Measurements from ENCODE around the gene PRKCH. TPM values are rescaled to one million over a fixed set of nuclear protein-coding genes. Genes with fewer than 3 reads are reported as not detected.

The PRKCH gene
- total and polyA plus RNA-seq, 2 of the 13 experiments (the other 11 are each of a cell fraction or from before 2014, with no cell fraction given): 0.48 to 1.3 TPM

GRCh38 chr14:61547186-61548069 is 226.0 kb downstream of the PRKCH start:
- CTCF ChIA-PET (ENCODE audit: low intra/inter-chr PET ratio, low total read pairs): no interaction called here
- peak; percentile 36 for ATAC-seq
- Histone ChIP-seq H3K4me3 (replicated peaks in 1 of 3; ENCODE audit: insufficient read depth in 1 of 3, low read depth in 2 of 3, low read length in 3 of 3) (no peak overlapping the region), H3K27me3 (ENCODE audit: control insufficient read depth in 1 of 2, insufficient read depth in 2 of 2, low read length in 2 of 2) (no peaks in the 10 kb centered on the region), H4K20me1 (ENCODE audit: insufficient read depth, low read length) (no peaks in the 10 kb centered on the region), H3K4me1 (ENCODE audit: insufficient read depth, low read length) (peaks cover 82% of the 10 kb centered on the region), H3K9ac (ENCODE audit: insufficient read depth, low read depth, low read length) (no peak overlapping the region), H3K79me2 (ENCODE audit: insufficient read depth, low read length) (no peaks in the 10 kb centered on the region), H3K36me3 (replicated peaks in 1 of 2; ENCODE audit: control insufficient read depth in 1 of 2, insufficient read depth in 2 of 2, low read length in 2 of 2) (no peaks in the 10 kb centered on the region), H3K27ac (ENCODE audit: extremely low read length, insufficient read depth, low read length) (no peak overlapping the region), H3K9me3 (ENCODE audit: low read length) (no peaks in the 10 kb centered on the region), H3K4me2 (ENCODE audit: low read depth, low read length) (no peak overlapping the region), H2AFZ (ENCODE audit: low read length) (no peak overlapping the region)
- POLR2A ChIA-PET: interaction anchor here (1.0 to 2.0 kb wide), 4 partner anchors 9 to 22 kb away, joined by 3 to 17 read pairs (median 8); no protein-coding TSS in a partner anchor
- no peak for FAIRE-seq
- BruUV-seq (replicated peaks): no TSS peak
- in situ Hi-C loops (cut with HindIII; ENCODE audit: extremely low pct_ligation_motif_present, low pct_unique_long_range_greater_than_20kb) (no loop called here), intact Hi-C loops (cut with micrococcal nuclease; ENCODE audit: unreplicated experiment) (no loop called here)
- peak; percentile 35; the same call in 1 of the 2 replicates for TF ChIP-seq ZBTB38 (CRISPR knock-in tag; IDR thresholded peaks at IDR 0.05)
- peak; percentile 37; the same call in 1 of the 2 replicates for TF ChIP-seq ZBTB33 (CRISPR knock-in tag; IDR thresholded peaks at IDR 0.05)
- peak; percentile 38 for TF ChIP-seq TEAD3 (CRISPR knock-in tag; optimal IDR thresholded peaks at IDR 0.05; ENCODE audit: borderline replicate concordance)
- TF ChIP-seq ZMAT3 (CRISPR knock-in tag; conservative IDR thresholded peaks at IDR 0.05): no peak
- no peak for DNase-seq (ENCODE audit: low spot score)
- 91% methylated on average over 14 of the region's 14 CpGs for WGBS (ENCODE audit: low lambda C conversion rate)

- POLR2A ChIA-PET: interaction anchor here (0.7 to 1.9 kb wide), 3 partner anchors 10 to 18 kb away, joined by 3 to 8 read pairs (median 5); no protein-coding TSS in a partner anchor
- ATAC-seq: no peak
- no peak overlapping the region for H3K9ac ChIP-seq (ENCODE audit: insufficient read depth, low read depth, low read length)
- no peaks in the 10 kb centered on the region for H3K27me3 ChIP-seq (ENCODE audit: control insufficient read depth in 1 of 2, insufficient read depth in 2 of 2, low read length in 2 of 2)
- no peak overlapping the region for H3K4me2 ChIP-seq (ENCODE audit: low read depth, low read length)
- CTCF ChIA-PET (ENCODE audit: low intra/inter-chr PET ratio, low total read pairs): no interaction called here
- no peaks in the 10 kb centered on the region for H3K79me2 ChIP-seq (ENCODE audit: insufficient read depth, low read length)
- WGBS (ENCODE audit: low lambda C conversion rate): 53% methylated on average over 2 of the region's 2 CpGs
- H2AFZ ChIP-seq (ENCODE audit: low read length): peak overlapping the region; percentile 4
- H3K36me3 ChIP-seq (replicated peaks in 1 of 2; ENCODE audit: control insufficient read depth in 1 of 2, insufficient read depth in 2 of 2, low read length in 2 of 2): no peaks in the 10 kb centered on the region
- H3K4me1 ChIP-seq (ENCODE audit: insufficient read depth, low read length): peaks cover 82% of the 10 kb centered on the region
- no peak overlapping the region for H3K27ac ChIP-seq (ENCODE audit: extremely low read length, insufficient read depth, low read length)
- in situ Hi-C loops (cut with HindIII; ENCODE audit: extremely low pct_ligation_motif_present, low pct_unique_long_range_greater_than_20kb): no loop called here
- FAIRE-seq: no peak
- no peak overlapping the region for H3K4me3 ChIP-seq (replicated peaks in 1 of 3; ENCODE audit: insufficient read depth in 1 of 3, low read depth in 2 of 3, low read length in 3 of 3)
- no peaks in the 10 kb centered on the region for H3K9me3 ChIP-seq (ENCODE audit: low read length)
- no peak for DNase-seq (ENCODE audit: low spot score)
- H4K20me1 ChIP-seq (ENCODE audit: insufficient read depth, low read length): no peaks in the 10 kb centered on the region
- intact Hi-C loops (cut with micrococcal nuclease; ENCODE audit: unreplicated experiment): no loop called here
- no TSS peak for BruUV-seq (replicated peaks)
- TF ChIP-seq NFAT5 (CRISPR knock-in tag; IDR thresholded peaks at IDR 0.05) (no peak), GPN1 (CRISPR knock-in tag; IDR thresholded peaks at IDR 0.05; ENCODE audit: borderline replicate concordance) (no peak), ZNF878 (CRISPR knock-in tag; IDR thresholded peaks at IDR 0.05) (no peak), E2F1 (CRISPR knock-in tag; IDR thresholded peaks at IDR 0.05) (no peak)
Measured at GRCh38 chr14:61549425-61549824, 228.0 kb downstream of the PRKCH start.
